Chondrocyte (in vitro differentiated cells): Measurements from ENCODE around the gene PSORS1C1. TPM values are rescaled to one million over a fixed set of nuclear protein-coding genes. Genes with fewer than 3 reads are reported as not detected.
"Not testable (repeated sequence)": the region's sequence is repeated elsewhere in the genome, so short reads cannot be mapped to it uniquely, and the experiment has no call there.

Source experiments
- DNase-seq: peaks from one replicate; pipeline ENCODE4 v3.0.0; 2021; ENCODE audit warnings: mixed read lengths, low spot score
- H3K27ac Mint-ChIP-seq: one replicate; pipeline ENCODE4 v1.8.0; 2021; ENCODE audit warnings: mild to moderate bottlenecking, moderate library complexity, mixed read lengths; ENCODE audit not compliant: unreplicated experiment
- H3K27me3 Mint-ChIP-seq: 2 replicates; pipeline ENCODE4 v1.8.0; 2021; ENCODE audit warnings: low read depth, mixed read lengths
- H3K36me3 Mint-ChIP-seq: 2 replicates; pipeline ENCODE4 v1.8.0; 2021; ENCODE audit warnings: low read depth, mixed read lengths
- H3K4me1 Mint-ChIP-seq: 2 replicates; pipeline ENCODE4 v1.8.0; 2021; ENCODE audit warnings: low read depth, mild to moderate bottlenecking, mixed read lengths
- H3K4me3 Mint-ChIP-seq: one replicate; pipeline ENCODE4 v1.8.0; 2021; ENCODE audit warnings: mild to moderate bottlenecking, moderate library complexity, mixed read lengths; ENCODE audit not compliant: unreplicated experiment
- H3K9me3 Mint-ChIP-seq: 2 replicates; pipeline ENCODE4 v1.8.0; 2021; ENCODE audit warnings: low read depth, mixed read lengths
- total RNA-seq: library from RNA; stranded (reverse); gene quantifications from 3 replicates; pipeline ENCODE4 v1.2.1, GENCODE V29; 2021
- TF ChIP-seq, protein P1 (sequence below): fragments of 200-600 bp; sonication (generic); IDR thresholded peaks from 2 replicates; pipeline ENCODE4 v1.5.0; 2021; ENCODE audit warnings: antibody characterized with exemption, mild to moderate bottlenecking, moderate library complexity

The PSORS1C1 gene
- total RNA-seq, 1 donor from 2014 or later = 5.5 TPM

DNA sequence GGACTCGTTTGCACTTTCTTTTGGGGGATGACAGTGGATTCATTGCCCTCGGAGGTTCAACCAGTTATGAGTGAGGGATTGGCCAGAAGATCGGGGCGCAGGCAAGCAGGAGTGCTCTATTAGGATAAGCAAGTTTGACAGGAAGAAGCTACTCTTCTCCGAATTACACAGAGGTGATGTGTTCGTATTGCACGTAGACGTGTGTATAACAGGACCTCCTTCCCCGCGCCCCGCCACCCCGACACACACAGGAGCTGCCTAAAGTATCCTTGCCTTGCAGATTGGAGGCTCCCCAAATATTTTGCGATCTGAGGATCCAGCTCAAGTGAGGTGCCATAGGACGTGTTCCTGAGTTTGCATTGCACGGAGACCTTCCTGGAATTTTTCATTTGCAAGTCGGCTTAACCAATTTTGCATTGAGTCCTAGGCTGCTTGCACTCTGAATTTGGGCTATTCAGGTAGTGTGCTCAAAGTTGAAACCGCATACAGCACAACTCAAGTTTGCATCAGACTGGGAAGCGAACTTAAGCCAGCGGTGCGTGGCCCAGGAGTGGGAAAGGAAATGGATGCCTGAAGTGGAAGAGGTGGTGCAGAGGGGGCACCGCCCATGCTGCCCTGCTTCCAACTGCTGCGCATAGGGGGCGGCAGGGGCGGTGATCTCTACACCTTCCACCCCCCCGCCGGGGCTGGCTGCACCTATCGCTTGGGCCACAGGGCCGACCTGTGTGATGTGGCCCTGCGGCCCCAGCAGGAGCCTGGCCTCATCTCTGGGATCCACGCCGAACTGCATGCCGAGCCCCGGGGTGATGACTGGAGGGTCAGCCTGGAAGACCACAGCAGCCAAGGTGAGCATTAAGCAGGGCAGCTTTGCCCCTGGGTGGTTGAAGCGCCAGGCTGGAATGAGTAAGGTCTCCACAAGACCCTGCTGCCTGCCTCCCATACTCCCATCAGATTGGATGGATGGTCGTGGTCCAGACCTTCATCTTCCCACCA lies 44.6 kb downstream of the PSORS1C1 start:
- H3K4me3 Mint-ChIP-seq = peak overlapping the region; percentile 89
- H3K36me3 Mint-ChIP-seq = peaks cover 1% of the 10 kb centered on the region
- DNase-seq = no peak
- H3K27ac Mint-ChIP-seq = peak overlapping the region; percentile 90
- H3K4me1 Mint-ChIP-seq = peaks cover 26% of the 10 kb centered on the region
- no peaks in the 10 kb centered on the region for H3K27me3 Mint-ChIP-seq
- H3K9me3 Mint-ChIP-seq = no peaks in the 10 kb centered on the region
- TF ChIP-seq, protein P1, sequence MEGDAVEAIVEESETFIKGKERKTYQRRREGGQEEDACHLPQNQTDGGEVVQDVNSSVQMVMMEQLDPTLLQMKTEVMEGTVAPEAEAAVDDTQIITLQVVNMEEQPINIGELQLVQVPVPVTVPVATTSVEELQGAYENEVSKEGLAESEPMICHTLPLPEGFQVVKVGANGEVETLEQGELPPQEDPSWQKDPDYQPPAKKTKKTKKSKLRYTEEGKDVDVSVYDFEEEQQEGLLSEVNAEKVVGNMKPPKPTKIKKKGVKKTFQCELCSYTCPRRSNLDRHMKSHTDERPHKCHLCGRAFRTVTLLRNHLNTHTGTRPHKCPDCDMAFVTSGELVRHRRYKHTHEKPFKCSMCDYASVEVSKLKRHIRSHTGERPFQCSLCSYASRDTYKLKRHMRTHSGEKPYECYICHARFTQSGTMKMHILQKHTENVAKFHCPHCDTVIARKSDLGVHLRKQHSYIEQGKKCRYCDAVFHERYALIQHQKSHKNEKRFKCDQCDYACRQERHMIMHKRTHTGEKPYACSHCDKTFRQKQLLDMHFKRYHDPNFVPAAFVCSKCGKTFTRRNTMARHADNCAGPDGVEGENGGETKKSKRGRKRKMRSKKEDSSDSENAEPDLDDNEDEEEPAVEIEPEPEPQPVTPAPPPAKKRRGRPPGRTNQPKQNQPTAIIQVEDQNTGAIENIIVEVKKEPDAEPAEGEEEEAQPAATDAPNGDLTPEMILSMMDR = peak; percentile 10

DNA sequence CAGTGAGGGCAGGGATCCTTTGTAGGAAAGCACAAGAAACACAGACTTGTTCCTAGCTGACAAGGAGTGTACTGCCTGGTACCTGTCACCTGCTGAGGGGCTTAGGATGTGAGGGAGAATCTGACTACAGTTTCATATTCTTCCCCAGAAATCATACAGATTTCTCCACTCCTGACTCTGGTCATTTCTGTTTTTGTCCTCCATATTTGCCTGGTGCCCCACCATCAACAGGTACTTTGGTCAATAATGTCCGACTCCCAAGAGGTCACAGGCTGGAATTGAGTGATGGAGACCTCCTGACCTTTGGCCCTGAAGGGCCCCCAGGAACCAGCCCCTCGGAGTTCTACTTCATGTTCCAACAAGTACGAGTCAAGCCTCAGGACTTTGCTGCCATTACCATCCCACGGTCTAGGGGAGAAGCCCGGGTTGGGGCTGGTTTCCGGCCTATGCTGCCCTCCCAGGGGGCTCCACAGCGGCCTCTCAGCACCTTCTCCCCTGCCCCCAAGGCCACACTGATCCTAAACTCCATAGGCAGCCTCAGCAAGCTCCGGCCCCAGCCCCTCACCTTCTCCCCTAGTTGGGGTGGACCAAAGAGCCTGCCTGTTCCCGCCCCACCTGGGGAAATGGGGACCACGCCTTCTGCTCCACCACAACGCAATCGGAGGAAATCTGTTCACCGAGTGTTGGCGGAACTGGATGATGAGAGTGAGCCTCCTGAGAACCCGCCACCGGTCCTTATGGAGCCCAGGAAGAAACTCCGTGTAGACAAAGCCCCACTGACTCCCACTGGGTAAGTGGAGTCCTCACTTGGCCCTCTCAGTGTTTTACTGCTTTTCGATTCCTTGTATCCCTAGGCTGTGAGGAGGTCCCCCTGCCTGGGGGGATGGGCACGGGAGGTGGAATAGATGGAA lies 46.9 kb downstream of the PSORS1C1 start:
- Mint-ChIP-seq H3K4me1 (peaks cover 26% of the 10 kb centered on the region), H3K27ac (no peak overlapping the region), H3K27me3 (no peaks in the 10 kb centered on the region), H3K4me3 (no peak overlapping the region), H3K36me3 (no peaks in the 10 kb centered on the region), H3K9me3 (no peaks in the 10 kb centered on the region)
- TF ChIP-seq, protein P1 = no peak
- peak; percentile 84 for DNase-seq

DNA sequence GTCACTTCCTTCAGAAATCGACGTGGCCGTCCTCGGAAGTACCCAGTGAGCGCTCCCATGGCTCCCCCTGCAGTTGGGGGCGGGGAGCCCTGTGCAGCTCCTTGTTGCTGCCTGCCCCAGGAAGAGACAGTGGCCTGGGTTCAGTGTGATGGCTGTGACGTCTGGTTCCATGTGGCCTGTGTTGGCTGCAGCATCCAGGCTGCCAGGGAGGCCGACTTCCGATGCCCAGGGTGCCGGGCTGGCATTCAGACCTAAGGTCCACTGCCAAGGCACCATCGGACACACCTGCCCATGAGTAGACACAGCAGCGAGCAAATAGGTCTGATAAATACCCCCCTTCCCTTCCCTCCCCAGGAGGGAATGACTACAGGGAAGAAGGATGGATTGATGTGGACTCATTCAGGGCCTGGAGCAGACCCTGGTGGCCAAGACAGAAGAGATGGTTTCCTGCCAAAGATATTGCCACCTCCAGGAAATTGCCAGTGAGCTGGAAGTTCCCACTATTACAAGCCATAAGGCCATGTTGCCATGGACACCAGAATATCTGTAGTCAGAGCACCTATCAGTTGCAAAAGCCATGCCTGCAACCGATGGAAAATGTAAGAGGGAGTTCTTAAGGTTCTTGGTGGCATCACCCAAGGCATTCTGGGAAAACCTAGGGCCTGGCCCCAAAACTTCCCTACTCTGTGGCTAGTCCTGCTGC lies 48.0 kb downstream of the PSORS1C1 start:
- no peak for DNase-seq
- H3K9me3 Mint-ChIP-seq = no peaks in the 10 kb centered on the region
- TF ChIP-seq, protein P1 = no peak
- H3K27me3 Mint-ChIP-seq = no peaks in the 10 kb centered on the region
- no peak overlapping the region for H3K4me3 Mint-ChIP-seq
- no peak overlapping the region for H3K27ac Mint-ChIP-seq
- peaks cover 19% of the 10 kb centered on the region for H3K4me1 Mint-ChIP-seq
- no peaks in the 10 kb centered on the region for H3K36me3 Mint-ChIP-seq

DNA sequence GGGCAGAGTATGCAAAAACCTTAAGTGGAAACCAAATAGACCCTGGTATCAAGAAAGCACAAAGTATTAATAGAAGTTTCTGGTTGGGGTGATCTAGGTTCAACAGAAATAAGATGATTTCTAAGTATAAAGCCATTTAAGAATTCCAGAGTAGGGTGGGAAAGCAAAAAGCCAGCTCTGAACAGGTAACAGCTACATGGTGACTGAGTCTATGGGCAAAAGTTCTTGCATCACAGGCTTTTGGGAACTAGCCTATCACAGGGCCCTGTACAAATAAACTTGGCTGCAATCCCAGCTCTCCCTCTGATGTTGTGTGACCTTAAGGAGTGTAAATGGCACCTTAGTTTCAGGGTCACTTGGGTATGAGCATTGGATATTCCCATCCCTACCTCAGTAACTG lies 49.3 kb downstream of the PSORS1C1 start:
- DNase-seq = no peak

DNA sequence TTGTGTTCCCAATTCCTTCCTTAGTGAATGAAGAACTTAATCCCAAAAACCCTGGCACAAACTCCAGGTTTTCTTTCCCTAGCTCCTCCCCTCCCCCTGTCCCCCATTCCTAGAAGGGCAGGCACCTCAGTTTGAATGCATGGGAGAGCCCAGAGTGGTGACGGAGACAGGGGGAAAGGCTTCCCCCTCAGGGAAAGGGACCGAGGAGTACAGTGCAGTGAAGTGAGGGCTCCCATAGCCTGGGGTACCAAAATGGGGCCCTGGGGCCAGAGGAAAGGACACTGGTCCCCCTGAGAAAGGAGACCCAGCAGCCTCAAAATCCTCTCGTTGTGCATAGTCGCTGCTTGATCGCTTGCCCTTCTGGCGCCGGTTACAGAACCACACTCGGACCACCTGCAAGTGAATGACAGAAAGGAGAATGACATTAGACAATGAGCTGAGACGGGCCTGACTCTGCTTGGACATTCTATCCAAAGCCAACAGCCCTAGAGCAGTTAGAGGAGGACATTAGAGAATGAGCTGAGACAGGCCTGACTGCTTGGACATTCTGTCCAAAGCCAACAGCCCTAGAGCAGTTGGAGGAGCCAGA lies 50.0 kb downstream of the PSORS1C1 start:
- not testable (repeated sequence) for H3K4me3 Mint-ChIP-seq, H3K36me3 Mint-ChIP-seq, H3K4me1 Mint-ChIP-seq, DNase-seq, H3K27me3 Mint-ChIP-seq, H3K27ac Mint-ChIP-seq, H3K9me3 Mint-ChIP-seq

More for the DNA sequence above, 49.3 kb downstream of the PSORS1C1 start:
- TF ChIP-seq, protein P1 = no peak
- no peak overlapping the region for H3K27ac Mint-ChIP-seq
- H3K36me3 Mint-ChIP-seq = no peaks in the 10 kb centered on the region
- H3K4me3 Mint-ChIP-seq = no peak overlapping the region
- no peaks in the 10 kb centered on the region for H3K27me3 Mint-ChIP-seq
- H3K9me3 Mint-ChIP-seq = no peaks in the 10 kb centered on the region
- H3K4me1 Mint-ChIP-seq = peaks cover 11% of the 10 kb centered on the region

DNA sequence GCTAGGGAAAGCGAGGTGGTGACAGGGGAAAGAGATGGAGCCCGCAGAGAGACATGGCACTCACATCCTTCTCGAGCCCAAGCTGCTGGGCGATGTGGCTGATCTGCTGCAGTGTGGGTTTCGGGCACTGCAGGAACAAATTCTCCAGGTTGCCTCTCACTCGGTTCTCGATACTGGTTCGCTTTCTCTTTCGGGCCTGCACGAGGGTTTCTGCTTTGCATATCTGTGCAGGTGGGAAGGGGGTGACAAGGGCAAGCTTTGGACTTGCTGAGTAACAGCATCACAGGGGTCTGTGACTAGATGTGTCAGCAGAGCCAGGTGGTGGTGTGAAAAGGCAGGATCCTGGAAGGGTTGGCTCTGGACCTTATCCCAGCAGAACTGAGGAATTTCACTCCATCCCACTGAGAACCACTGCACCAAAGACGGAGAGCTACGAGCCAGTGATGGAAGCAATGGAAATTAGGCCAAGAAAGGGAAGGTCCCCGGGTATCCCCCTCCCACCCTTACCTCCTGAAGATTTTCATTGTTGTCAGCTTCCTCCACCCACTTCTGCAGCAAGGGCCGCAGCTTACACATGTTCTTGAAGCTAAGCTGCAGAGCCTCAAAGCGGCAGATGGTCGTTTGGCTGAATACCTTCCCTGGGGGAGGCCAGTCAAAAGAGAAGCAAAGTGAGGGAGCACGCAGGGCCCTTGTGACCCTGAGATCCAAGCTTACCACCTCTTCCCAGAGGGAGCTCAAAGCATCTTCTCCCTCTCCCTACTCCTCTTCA lies 50.6 kb downstream of the PSORS1C1 start:
- H3K4me1 Mint-ChIP-seq, H3K4me3 Mint-ChIP-seq, H3K9me3 Mint-ChIP-seq, H3K27ac Mint-ChIP-seq, H3K27me3 Mint-ChIP-seq, DNase-seq, H3K36me3 Mint-ChIP-seq: not testable (repeated sequence)
